CD4-positive, alpha-beta T cell treated with Interferon gamma for 1 hour (primary cell): Measurements from ENCODE around the gene HIGD1A.

ENCODE experiments used
- DNase-seq: peaks from one replicate; pipeline ENCODE4 v3.0.0-alpha.2; 2020

HIGD1A gene

DNA sequence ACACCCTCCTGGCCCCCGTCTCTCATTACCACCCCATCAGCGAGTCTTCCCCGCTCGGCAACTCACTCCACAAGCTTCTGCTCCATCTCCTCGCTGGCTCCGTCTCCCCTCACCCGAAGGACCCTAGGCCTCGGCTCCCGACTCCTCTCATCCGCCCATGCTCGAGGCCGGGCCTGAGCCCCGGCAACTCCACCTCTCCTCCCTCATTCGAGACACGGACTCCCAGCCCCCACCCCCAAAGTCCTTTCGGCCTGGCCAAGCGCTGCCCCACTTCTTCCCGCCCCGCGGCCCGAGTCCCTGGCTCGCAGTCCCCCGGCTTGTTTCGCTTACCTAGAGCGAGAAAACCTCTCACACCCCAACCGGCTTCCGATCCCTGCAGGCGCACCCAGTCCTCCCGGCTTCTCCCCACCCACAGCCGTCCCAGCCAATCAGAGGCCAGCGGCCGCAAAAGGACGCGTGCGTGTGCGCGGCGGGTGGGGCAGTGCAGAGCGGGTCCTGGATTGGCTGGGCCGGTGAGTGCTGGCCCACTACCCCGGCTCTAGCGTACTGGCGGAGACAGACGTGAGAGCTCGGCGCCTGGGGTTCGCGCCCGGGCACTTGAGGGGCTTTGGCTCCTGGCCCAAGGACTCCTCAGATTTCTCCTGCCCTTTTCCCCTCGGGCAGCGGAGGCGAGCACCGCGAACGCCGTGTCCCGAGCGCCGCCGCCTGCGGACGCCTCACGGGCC, at the start of gene HIGD1A:
TSS of gene HIGD1A (minus strand) at position 385 of the 725 bp plus-strand sequence. CDS start 10,237 bp downstream, outside the sequence.
- peak; percentile 94 for DNase-seq

DNA sequence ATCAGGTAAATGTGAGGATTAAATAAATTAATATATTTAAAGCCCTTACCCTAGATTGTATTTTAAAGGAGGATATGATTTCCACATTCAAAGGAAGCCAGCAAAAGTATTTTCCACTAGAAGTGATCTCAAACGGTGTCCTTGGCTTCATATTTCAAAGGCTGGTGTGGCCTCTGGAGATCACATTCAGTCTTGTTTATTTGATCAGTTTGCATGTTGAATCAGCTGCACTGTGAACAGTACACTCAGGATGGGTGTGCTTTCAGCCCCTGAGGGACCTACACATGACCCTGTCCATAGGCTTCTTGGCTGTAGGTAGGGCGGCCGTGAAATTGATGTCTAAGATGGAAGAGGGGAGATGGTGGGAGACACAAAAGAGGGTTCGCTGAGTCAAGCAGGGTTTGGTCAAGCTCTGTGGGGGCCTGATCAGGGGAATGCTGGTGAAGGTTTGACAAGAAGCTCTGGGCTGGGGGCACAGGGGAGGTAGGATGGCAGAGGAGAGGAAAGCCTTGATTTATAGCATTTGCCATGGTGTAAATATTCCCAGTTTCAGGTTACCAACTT, 49.5 kb upstream of the HIGD1A start:
- DNase-seq = no peak

DNA sequence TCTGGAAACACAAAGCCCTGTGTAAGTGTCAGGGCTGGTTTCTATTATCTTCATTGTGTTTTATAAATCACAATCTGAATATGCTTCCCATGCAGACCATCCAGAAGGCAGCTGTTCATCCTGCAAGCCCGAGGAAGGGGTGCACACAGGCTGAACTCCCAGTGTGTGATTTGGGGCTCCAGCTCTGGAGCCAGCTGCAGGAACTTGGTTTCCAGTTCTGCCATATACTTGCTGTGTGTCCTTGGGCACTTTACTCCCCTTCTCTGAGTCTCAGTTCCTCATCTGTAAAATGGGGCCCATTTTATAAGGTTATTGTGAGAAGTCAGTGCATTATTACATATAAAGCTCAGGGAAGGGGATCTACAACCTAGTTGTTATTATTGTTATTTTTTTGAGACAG, 48.8 kb upstream of the HIGD1A start:
- no peak for DNase-seq

GRCh38 chr3:42852441-42852840, 48.2 kb upstream of the HIGD1A start:
- DNase-seq = no peak

DNA sequence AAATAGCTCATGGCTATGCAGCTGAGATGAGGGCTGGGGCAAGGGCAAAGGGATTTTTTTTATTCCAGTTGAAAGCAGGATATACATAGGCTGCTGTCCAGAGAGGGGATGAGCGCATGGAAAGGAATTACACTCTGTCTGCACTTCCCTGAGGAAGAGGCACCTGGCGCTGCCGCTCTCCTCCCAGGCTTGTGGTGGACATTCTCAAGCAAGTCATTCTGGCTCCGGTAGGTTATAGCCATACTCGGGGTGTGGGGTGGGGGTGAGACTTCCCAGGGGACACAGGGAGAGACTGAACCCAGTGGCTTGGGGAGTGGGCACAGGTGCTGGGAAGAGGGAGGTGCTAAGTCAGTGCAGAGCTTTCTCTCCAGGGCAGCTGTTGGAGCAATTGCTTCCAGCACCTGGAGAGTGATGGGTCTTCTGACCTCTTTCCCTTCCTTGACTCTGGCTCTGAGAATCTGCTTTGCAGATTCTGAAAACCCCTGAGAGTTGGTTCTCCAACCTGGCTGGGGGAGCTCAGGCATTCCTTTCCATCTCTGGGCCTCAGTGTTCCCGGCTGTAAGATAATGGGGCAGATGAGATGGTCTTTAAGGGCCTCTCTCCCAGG, 47.0 kb upstream of the HIGD1A start:
- no peak for DNase-seq

DNA sequence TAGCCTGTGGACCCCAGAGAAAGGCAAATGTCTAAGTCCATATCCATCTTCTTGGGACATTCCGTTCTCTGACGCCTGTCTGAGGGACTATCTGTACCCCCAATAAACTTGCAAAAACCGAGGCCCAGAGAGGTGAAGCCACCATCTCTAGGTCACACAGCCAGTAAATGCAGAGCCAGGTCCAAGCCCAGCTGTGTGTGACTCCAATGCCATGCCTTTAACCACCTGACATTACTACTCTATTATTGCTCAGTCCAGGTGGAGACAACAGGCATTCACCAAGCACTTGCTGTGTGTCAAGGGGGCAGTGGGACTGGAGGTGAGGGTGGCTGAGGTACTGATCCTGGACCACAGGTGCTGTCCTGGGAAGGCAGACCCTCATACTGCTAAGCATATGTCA, 46.0 kb upstream of the HIGD1A start:
- no peak for DNase-seq

GRCh38 chr3:42849017-42849416, 44.7 kb upstream of the HIGD1A start:
- DNase-seq = no peak

- peak; percentile 7 for DNase-seq
Measured at GRCh38 chr3:42847731-42848130, 43.4 kb upstream of the HIGD1A start.

- peak; percentile 60 for DNase-seq
Measured at GRCh38 chr3:42846685-42847522, 42.6 kb upstream of the HIGD1A start.

DNA sequence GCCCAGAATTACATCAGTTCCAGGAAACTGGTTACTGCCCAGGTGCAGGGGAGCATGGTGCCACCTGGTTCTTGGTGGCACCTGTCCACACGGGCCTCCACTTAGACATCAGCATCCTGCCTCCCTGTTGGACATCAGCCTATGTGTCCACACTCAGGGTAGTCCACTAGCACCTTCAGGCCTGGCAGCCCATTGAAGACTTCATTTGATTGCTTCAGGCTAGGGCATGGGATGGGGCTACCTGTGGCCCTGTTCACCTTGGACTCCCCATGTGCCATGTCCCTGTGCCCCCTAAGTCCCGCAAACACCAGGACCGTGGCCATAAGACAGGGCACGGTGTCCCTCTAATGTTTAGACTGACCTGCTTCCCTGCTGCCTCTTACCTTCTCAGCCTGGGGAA, 40.5 kb upstream of the HIGD1A start:
- no peak for DNase-seq

DNA sequence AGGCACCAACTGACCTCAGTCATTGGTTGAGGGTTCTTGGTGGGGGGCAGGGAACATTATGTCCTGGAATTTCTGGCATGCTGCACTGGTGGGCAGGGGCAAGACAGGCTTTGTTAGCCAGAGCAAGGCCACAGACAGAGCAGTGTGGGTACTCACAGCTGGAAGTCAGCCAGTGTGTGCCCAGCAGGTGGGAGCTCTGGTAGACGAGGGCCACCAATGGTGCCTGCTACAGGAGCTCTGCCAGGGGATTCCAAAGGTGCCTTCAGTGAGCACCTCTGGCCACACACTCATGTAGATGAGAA, 40.1 kb upstream of the HIGD1A start:
- no peak for DNase-seq

- DNase-seq = no peak
Measured at GRCh38 chr3:42843713-42844411, 39.6 kb upstream of the HIGD1A start.

DNA sequence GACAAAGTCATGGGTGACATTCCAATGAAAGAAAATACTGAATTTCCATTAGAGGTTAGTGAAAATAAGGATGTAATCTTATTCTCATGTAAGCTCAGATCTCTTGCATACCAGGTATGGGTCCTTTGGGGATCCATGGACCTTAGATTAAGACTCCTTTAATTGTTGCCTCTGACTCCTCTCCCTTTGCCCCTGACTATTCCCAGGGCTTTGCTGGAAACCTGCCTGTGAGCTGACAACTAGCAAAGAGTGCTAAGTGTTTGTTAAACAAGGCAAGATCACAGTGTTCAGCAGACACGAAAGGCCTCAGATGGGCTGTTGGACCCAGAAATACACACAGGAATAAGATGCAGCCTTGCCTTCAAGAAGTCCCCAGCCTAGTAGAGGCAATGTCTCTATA, 37.0 kb upstream of the HIGD1A start:
- no peak for DNase-seq

DNA sequence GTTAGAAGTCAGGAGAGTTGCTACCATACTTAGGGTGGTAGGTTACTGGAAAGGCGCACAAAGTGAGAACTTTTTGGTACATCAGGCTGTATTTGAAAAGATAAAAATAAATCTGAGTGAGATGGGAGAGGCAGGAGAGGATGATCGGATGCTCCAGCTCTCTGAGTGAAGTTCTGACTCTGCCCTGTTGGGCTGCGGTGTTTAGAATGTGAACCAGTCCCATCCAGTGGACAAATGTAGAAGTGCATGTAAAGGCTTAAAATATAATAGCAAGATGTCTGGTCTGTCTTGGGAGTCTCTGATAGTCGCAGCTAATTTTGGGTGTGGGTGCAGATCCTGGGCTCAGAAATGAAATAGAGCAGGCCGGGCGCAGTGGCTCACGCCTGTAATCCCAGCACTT, 35.3 kb upstream of the HIGD1A start:
- DNase-seq = peak; percentile 13

DNA sequence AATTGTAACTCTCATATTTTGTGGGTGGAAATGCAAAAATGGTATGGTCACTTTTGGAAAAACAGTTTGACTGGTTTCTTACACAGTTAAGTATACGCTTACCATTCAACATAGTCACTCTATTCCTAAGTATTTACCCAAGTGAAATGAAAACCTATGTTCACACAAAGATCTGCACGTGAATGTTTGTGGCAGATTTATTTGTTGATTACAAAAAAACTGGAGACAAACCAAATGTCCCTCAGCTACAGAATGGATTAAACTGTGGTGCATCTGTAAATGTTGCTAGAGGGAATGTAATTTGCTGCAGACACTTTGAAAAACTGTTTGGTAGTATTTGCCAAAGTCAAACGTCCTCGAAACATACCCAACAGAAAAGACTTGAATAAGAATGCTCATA, 34.3 kb upstream of the HIGD1A start:
- no peak for DNase-seq

- no peak for DNase-seq
Measured at GRCh38 chr3:42836150-42837123, 32.1 kb upstream of the HIGD1A start.

- peak; percentile 70 for DNase-seq
Measured at GRCh38 chr3:42831321-42831713, 27.0 kb upstream of the HIGD1A start.

- no peak for DNase-seq
Measured at GRCh38 chr3:42830437-42831320, 26.4 kb upstream of the HIGD1A start.

DNA sequence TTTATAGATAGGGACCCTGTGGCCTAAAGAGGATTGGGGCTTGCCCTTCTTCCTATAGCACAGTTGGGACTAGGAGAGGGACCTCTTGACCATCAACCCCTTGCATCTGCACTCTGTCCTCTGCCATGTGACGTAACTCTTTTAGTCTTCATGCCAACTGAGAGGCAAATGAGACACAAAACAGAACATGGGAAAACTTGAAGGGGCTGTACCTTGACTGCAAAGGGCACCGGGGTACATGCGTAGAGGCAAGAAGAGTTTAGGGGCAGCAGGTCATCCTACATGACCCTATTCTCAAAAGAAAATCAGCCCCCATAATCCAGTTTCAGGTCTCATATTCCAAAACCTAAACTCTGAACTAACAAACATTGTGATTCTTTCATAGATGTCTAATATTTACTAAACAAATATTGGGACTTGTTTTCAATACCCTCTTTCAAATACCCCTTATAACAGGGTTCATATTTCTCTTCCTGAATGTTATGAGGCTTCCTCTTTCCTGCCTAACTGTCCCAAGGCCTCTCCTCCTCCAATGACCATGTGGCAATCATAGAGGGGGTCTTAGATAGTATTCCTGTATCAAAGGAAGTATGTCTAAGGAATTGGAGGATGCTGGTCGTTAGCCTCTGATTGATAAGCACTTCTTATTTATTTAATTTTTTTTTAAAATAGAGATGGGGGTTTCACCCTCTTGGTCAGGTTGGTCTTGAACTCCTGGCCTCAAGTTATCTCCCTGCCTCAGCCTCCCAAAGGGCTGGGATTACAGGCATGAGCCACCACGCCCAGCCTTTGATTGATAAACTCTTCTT, 25.5 kb upstream of the HIGD1A start:
- DNase-seq = no peak

DNA sequence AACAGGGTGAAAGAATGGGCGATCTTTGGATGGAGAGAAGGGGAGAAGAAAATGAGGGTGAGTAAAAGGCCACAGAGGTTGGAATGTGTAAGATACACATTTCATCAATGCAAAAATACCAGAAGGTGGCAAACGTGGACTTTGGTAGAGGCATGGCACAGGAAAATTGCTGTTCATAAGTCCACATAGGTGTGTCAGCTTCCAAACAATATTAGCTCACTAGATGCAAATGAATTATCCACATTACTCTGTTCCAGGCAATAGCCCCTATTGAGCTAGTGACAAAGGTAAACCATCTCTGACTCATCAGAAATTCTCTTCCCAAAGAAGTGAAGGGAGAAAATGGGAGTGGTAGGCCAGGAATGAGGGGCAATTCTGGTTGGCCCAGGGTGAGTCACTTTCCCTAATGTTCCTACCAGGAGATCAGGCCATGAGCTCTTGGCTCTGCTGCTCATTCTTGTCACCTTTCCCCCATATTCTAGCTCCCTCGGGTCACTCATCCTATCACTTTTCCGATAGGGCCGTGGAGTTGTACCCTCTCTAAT, 24.9 kb upstream of the HIGD1A start:
- DNase-seq = no peak
